Left ventricle myocardium inferior (tissue), 1 donor: ENCODE results near the gene SBNO2. TPM values are rescaled to one million over a fixed set of nuclear protein-coding genes. Genes with fewer than 3 reads are reported as not detected.

Experiments used
- DNase-seq: peaks from one replicate; pipeline ENCODE4 v3.0.0-alpha.2; 2020
- H3K27ac ChIP-seq: fragments of 200-600 bp; replicated peaks from 2 replicates; pipeline ENCODE4 v1.8.0; 2021
- H3K27me3 ChIP-seq: fragments of 200-600 bp; 2 replicates; pipeline ENCODE4 v1.8.0; 2021; ENCODE audit warnings: low read depth
- H3K36me3 ChIP-seq: fragments of 200-600 bp; 2 replicates; pipeline ENCODE4 v1.8.0; 2021
- H3K4me1 ChIP-seq: fragments of 200-600 bp; 2 replicates; pipeline ENCODE4 v1.8.0; 2021
- H3K4me3 ChIP-seq: fragments of 200-600 bp; 2 replicates; pipeline ENCODE4 v1.8.0; 2021; ENCODE audit warnings: mild to moderate bottlenecking, moderate library complexity
- H3K9me3 ChIP-seq: fragments of 200-600 bp; replicated peaks from 2 replicates; pipeline ENCODE4 v1.8.0; 2021
- CTCF ChIP-seq: fragments of 200-600 bp; IDR thresholded peaks from 2 replicates; pipeline ENCODE4 v1.8.0; 2021; ENCODE audit warnings: antibody characterized with exemption, mild to moderate bottlenecking, borderline replicate concordance
- intact Hi-C: fragments of 100-400 bp; cut with micrococcal nuclease; formaldehyde crosslinking; loops from one replicate; pipeline ENCODE4 v1.11.0; 2022
- total RNA-seq: library from RNA; stranded (reverse); fragmentation: NEBNext Ultra II Directional; extraction: Animal tissue kit (Norgen Biotek cat#: 25700); gene quantifications from one replicate; pipeline ENCODE4 v1.2.1, GENCODE V29; 2021
- donor health status: DM: no; HTN: yes; CAD: no; lungs with severe emphysema.

The SBNO2 gene
- total RNA-seq, 1 donor from 2014 or later, result 16.9 TPM

GRCh38 chr19:1171755-1172352, 2.2 kb downstream of the SBNO2 start:
- Histone ChIP-seq H3K27ac (peak overlapping the region; percentile 94), H3K36me3 (no peaks in the 10 kb centered on the region), H3K4me1 (peaks cover 39% of the 10 kb centered on the region), H3K9me3 (no peaks in the 10 kb centered on the region), H3K27me3 (no peaks in the 10 kb centered on the region), H3K4me3 (peak overlapping the region; percentile 94)
- TF ChIP-seq CTCF, result no peak
- intact Hi-C loops, result no loop called here
- no peak for DNase-seq

GRCh38 chr19:1170938-1171754, 2.9 kb downstream of the SBNO2 start:
- DNase-seq, result no peak
- Histone ChIP-seq H3K27ac (no peak overlapping the region), H3K27me3 (no peaks in the 10 kb centered on the region), H3K4me3 (peak overlapping the region; percentile 94), H3K4me1 (peaks cover 39% of the 10 kb centered on the region), H3K36me3 (no peaks in the 10 kb centered on the region), H3K9me3 (no peaks in the 10 kb centered on the region)
- intact Hi-C loops, result no loop called here
- TF ChIP-seq CTCF, result no peak

- DNase-seq, result no peak
- no peaks in the 10 kb centered on the region for H3K36me3 ChIP-seq
- H3K9me3 ChIP-seq, result no peaks in the 10 kb centered on the region
- peaks cover 39% of the 10 kb centered on the region for H3K4me1 ChIP-seq
- H3K27me3 ChIP-seq, result no peaks in the 10 kb centered on the region
- no peak overlapping the region for H3K4me3 ChIP-seq
- intact Hi-C loops, result no loop called here
- no peak overlapping the region for H3K27ac ChIP-seq
- no peak for TF ChIP-seq CTCF
Measured at GRCh38 chr19:1169921-1170885, 3.9 kb downstream of the SBNO2 start.

- H3K4me1 ChIP-seq, result peaks cover 38% of the 10 kb centered on the region
- H3K9me3 ChIP-seq, result no peaks in the 10 kb centered on the region
- no peak overlapping the region for H3K27ac ChIP-seq
- no peaks in the 10 kb centered on the region for H3K36me3 ChIP-seq
- H3K4me3 ChIP-seq, result no peak overlapping the region
- no peak for TF ChIP-seq CTCF
- DNase-seq, result no peak
- intact Hi-C loops, result no loop called here
- no peaks in the 10 kb centered on the region for H3K27me3 ChIP-seq
Measured at GRCh38 chr19:1169411-1169791, 4.7 kb downstream of the SBNO2 start.
